HG02678 (cell line): ENCODE results near the gene HTRA2.

Experiments used
- ATAC-seq: cut with Tn5 transposase; IDR thresholded peaks from one replicate; pipeline ENCODE4 v1.9.1; 2021; ENCODE audit warnings: mild to moderate bottlenecking, moderate library complexity; ENCODE audit not compliant: unreplicated experiment

The HTRA2 gene

GRCh38 chr2:74582184-74582583 is 52.5 kb downstream of the HTRA2 start:
- ATAC-seq, result no peak
